GM19468 (cell line): ENCODE data around the gene SEL1L.
"Not testable (repeated sequence)": the region's sequence is repeated elsewhere in the genome, so short reads cannot be mapped to it uniquely, and the experiment has no call there.

Experiments used
- ATAC-seq: cut with Tn5 transposase; IDR thresholded peaks from one replicate; pipeline ENCODE4 v1.9.1; 2021; ENCODE audit warnings: mild to moderate bottlenecking, moderate library complexity, moderate number of reproducible peaks; ENCODE audit not compliant: unreplicated experiment; ENCODE audit errors: extremely low read depth

SEL1L gene

DNA sequence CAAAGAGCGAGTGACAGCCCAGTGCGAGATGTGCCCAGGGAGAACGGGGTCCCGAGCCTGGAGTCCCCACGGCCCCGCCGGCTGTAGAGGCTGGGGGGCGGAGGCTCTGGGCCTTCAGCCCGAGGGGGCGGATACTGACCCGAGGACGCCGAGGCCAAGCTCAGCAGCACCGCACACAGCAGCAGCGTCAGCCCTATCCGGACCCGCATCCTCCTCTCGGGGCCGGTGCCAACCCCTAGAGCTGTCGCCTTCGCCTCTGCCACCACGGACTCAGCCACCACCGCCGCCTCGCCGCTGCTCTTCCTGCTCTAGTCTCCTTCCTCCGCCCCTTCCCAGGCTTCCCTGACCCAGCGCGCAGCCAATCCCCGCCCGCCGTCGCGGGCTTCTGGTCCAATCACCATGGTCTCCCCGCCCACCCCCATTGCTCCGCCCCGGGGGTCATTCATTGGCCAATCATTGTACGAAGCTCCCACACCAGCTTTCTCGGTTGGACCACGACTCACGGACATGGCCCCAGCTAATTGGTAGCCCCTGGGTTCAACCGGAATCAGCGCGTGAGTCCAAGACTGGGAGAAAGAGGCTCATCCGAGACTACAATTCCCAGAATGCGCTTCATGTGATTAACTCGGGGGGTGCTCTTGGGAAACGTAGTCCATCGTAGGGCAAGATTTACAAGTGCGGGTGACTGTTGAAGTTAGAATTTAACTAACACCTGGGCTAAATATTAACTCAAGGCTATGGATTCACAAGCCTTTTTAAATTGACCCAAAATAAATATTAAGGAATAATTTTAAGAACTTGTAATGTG, at the start of gene SEL1L:
Gene SEL1L, minus strand, starts transcription at position 318 of the 808 bp plus-strand sequence. Its CDS starts 109 bp downstream, at position 209.
- peak; percentile 96 for ATAC-seq

DNA sequence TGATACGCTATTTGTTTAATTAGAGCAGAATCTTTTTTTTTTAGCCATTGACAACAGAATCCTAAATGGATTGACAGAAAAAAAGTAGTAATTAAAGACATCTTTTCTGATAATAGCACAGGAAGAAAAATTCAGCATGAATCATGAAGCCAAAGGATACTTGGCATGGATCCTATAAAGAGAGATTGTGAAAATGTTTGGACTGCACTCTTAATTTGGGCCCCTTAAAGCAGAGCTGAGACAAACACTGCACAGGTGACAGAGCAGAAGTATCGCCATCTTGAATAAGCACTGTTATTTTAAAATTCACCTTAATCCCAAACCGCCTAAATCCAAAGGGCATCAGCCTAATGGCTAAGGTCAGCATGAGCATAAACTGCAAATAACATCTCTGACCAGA, 48.8 kb upstream of the SEL1L start:
- ATAC-seq = no peak

DNA sequence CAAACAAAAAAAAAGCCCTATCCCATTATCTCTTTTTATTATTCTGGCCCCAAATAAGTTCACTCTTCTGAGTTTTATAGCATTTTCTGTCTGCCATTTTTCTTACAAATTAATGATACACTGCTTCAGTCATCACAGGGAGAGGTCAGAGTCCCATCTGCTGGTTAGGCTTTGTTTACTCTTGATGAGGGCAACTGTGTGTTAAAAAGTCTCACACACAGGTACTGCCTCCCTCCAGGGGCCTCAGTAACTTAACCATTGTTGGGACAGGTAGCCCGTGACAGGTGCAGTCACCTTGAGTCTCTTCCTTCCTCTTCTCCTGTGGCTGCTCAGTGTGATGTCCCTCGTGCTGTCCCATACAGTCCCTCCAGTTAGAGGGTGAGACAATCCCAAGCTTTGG, 45.5 kb upstream of the SEL1L start:
- ATAC-seq = no peak

DNA sequence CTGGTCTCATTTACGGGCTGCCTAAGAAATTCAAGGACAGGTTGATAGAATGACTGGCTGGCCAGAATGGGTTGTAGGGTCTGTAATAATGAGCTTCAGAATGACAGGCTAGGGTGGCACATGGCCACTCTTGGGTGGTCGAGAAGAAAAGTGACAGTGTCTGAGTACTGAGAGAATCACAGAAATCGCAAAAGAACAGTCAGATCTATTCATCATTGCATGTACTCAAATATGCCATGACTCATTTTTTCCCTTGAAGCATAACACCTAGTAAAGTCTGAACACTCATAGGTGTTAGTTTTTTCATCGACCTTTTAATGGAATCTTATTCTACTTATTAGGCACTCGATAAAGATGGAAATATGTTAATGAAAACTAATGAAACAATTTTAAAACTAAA, 37.8 kb upstream of the SEL1L start:
- no peak for ATAC-seq

DNA sequence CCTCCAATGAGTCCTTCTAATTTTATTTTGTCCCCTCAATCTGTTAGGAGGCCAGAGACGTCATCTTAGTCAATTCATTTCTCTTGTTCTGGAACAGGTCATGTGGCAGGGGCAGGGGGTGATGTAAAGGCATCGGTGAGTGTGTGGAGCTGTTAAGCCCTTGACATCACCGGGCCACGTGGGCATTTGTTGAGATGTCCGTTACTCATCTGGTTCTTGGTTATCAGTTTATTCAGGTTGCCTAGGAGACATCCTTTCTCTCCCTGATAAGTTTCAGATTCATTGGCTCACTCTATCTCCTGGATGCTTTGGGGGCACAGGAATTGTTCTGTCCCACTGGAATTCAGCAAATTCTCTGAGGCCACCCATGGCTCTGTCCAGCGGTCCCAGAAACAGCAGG, 33.6 kb upstream of the SEL1L start:
- ATAC-seq = no peak

DNA sequence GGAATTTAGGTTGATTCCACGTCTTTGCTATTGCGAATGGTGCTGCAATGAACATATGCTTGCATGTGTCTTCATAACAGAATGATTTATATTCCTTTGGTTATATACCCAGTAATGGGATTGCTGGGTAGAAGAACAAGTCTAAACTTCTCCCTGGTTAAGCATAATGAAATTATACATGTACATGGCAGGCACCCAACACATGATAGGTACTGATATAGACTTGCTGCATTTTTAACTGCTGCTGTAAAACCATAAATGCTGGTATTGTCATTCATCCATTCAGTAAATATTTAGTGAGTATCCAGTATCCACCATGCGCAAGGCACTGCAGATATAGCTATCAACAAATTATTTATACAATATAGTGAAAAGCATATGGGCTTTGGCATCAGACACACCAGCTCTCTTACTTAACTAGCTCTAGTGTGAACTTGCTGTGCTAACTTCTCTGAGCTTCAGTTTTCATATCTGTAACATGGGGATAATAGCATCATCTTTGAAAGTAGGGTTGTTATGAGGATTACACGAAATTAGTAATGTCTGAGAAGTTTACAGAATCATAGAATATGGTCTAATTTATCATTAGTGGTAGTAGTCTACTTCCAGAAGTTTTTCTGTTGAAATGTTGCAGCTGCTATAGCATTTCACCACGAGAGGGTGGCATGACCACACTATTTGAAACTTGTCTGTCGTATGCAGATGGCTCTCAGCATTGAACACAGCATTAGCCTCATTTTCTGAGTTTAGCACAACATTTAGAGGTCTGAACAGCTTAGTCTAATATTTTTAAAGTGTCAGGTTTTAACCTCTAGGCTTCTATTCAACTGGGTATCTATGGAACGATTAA, 32.0 kb upstream of the SEL1L start:
- ATAC-seq = no peak

DNA sequence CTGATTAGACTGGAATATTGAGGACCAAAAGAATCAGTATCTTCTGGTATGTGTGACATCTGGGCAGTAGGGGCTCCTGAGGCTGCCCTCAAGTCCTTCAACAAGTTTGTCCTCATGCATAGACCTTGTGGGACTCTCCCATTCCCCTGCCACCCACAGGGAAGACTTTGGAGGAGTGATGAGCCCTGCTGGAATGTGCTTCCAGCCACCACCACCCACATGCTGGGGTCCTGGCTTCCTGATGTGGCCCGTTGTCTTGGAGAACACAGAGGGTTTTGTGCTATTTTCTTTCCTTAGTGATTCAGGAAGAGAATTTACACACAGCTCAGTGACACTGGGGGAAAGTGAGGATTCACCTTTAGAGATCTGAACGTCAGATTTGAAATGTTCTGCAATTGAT, 29.2 kb upstream of the SEL1L start:
- no peak for ATAC-seq

DNA sequence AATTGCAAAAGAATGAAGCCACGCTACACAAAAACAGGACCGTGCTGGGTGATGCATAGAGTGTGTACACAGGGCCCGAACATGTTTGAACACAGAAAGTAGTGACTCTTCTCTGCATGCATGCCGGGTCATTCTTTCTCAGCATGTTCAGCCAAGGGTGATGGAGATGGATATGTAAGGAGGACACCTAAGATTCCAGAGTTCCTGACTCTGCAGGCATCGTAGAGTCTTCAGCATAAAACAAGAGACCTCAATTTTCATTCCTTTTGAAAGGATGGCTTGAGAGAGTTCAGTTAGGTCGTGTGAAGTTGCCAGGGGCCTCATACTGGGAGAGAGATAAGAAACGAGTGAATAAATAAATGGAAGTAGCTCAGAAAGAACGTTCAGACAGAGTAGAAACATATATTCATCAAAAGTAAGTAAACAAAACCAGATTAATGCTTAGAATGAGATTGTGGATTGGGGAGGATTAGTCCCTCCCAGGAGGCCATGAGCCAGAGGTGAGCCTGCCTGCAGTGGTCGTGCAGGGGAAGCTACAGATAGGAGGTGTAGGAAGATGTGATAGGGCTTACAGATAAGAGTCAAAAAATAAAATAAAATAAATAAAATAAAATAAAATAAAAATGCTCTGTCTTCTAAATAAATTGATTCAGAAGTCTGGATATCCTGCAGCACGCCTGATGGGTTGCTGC, 27.6 kb upstream of the SEL1L start:
- ATAC-seq = no peak

DNA sequence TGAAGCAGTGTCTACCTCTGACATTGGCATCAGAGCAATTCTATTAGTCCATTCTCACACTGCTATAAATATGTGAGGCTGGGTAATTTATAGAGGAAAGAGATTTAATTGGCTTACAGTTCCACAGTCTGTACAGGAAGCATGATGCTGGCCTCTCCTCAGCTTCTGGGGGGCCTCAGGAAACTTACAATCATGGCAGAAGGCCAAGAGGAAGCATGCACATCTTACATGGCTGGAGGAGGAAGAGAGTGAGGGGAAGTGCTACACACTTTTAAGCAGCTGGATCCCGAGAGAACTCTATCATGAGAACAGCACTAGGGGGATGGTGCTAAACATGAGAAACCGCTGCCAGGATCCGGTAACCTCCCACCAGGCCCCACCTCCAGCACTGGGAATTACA, 25.7 kb upstream of the SEL1L start:
- ATAC-seq = no peak

DNA sequence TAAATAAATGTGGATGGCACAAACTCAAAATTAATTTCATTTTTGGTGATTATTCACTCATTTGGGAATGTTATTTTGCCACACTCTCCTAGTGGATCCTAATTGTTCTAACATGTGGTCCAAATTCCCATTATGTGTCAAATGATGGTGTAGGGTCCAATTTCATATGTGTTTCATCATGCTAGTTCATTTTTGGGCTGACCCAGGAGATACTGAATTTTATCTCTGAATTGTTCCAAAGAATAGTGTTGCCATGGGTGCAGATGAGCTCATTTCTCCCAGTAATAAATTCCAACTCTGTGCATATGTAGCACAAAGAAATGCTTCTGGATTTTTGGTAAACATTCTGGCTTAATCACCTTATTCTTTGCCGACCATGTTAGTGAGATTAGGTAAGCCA, 23.5 kb upstream of the SEL1L start:
- no peak for ATAC-seq

DNA sequence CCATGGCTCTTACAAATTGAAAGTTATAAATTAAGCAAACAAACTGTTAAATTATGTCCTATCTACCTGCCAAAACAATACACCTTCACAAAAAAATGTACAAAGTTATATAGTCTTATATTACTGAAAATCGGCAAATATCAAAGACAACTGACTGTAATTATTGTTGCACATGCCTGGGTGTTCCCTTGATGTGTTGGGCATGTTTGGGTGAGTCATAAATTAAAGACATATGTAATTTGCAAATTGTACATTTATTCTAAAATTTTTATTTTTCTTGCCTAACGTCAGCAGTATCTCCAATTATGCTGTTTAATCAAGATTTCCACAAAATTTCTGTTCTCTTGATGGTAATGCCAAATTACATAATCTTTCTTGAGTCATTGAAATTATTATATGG, 22.0 kb upstream of the SEL1L start:
- no peak for ATAC-seq

DNA sequence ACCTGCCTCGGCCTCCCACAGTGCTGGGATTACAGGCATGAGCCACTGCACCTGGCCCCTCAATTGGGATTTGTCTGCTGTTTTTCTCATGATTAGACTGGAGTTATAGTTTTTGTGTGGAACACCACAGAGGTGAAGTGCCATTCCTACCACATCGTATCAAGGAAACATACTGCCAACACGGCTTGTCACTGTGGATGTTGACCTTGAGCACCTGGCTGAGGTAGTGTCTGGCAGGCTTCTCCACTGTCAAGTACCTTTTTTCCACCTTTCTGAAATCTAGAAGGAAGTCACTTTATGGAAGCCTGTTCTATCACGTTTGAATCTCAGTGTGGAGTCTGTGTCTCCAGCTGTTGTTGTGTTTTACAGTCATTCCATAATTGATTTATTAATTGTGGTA, 21.4 kb upstream of the SEL1L start:
- no peak for ATAC-seq

DNA sequence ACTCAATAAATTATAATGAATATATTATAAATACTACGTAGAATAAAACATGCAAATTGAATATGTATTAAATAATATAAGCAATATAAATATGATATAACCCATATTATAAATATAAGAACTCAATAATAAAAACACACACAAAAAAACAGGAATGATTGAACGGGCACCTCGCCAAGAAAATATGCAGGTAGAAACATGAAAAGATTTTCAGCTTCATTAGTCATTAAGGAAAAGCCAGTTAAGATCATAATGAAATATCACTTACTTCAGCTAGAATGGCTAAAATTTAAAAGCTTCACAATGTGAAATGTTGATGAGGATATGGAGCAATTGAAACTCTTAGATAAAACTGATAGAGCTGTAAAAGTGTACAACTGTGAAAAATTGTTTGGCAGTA, 17.8 kb upstream of the SEL1L start:
- ATAC-seq = no peak

DNA sequence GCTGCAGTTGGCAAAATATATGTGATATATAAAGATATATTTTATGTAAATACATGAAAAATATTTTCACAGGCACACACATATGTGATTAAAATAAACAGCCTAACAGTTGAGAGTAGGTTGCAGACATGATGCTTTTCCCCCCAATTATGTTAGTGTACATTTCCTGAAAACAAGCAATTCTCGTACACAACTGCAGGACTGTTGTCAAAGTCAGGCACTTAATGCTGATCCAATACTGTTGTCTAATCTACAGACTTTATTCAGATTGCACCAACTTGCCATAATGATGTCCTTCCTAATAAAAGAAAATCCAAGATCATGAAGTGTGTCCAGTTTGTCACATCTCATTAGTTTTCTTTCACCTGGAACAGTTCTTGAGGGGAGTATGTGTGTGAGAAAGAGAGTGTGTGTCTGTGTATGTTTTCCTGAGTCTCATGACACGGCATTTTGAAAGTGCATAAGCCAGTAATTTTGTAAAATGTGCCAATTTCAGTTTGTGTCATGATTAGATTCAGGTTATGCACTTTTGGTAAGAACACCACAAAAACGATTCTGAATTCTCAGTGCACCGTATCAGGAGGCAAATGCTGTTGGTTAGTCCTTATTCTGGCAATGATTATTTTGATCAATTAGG, 16.5 kb upstream of the SEL1L start:
- ATAC-seq = peak; percentile 81

DNA sequence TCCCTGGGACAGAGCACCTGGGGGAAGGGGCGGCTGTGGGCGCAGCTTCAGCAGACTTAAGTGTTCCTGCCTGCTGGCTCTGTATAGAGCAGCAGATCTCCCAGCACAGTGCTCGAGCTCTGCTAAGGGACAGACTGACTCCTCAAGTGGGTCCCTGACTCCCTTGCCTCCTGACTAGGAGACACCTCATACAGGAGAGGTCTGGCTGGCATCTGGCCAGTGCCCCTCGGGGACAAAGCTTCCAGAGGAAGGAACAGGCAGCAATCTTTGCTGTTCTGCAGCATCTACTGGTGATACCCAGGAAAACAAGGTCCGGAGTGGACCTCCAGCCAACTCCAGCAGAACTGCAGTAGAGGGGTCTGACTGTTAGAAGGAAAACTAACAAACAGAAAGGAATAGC, 7.6 kb upstream of the SEL1L start:
- not testable (repeated sequence) for ATAC-seq

DNA sequence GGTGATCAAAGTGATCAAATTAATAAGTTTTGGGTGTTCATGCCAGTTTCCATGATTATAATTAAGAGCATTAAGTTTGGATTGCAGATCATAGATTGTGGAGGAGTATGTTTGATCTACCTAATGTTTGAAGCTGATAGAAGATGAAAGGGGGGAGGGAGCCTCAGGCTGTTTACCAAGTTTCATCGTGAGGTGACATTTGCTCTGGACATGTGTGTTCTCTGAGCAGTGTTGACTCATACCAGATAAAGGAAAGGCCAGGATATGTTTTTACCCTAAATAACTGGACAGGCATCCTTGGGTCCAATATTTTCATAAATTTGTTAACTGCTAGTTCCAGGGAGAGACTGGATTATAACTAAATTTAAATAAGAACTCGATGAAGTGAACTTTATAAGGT, 3.5 kb upstream of the SEL1L start:
- ATAC-seq = no peak

DNA sequence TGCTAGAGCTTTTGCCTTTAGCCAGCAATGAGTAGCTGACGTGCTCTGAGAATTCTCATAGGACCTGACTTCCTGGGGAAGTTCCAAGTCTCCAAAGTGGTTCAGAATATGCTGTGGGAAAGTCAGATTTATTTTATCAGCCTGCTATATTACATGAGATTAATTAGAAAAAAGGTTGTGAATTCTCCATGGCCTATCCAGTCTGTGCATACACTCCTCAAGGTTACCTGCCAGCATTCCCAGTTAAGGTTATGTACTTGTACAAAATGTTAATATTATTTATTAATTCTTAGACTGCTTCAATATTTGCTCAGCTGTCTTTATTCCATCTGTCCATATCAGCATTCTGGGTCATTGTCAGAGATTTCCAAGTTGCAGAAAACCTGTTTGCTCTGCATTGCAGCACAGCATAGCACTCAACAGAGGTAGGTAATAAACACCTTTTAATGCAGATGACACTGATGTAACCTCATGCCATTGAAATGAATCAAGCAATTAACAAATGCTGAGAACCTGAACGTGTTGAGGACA, 2.7 kb upstream of the SEL1L start:
- ATAC-seq = no peak

DNA sequence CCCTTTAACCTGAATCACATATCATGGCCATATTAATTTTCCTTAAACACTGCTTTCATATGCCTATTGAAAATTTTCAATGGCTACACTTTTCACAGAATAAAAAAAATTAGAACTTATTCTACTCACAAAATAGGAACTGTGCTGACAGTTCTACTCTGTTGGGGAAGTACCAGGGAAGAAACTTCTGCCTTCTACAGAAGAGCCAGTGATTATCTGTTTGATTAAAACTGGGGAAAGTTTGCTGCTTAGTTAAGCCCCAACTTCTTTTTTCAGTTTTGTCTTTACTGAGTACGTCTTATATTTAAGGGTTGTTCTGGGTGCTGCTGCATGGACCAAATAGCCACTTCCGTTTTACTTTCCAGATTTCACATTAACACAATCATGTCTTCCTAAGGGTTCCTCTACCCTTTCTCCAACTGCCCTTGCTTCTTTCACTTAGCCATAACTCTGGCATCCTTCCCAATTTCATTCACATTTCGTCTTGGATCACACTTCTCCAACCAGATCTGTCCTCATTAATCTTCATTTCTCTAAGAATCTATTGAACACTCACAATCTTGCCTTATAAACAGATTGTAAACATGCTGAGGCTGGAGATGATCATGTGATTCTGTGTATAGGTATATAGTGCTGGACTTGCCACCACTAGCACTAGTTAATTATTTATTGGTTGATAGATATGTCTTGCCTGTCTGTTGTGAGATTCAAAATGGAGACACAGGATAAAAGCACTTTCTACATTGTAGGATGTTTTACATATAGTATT, 1.9 kb upstream of the SEL1L start:
- ATAC-seq = no peak

DNA sequence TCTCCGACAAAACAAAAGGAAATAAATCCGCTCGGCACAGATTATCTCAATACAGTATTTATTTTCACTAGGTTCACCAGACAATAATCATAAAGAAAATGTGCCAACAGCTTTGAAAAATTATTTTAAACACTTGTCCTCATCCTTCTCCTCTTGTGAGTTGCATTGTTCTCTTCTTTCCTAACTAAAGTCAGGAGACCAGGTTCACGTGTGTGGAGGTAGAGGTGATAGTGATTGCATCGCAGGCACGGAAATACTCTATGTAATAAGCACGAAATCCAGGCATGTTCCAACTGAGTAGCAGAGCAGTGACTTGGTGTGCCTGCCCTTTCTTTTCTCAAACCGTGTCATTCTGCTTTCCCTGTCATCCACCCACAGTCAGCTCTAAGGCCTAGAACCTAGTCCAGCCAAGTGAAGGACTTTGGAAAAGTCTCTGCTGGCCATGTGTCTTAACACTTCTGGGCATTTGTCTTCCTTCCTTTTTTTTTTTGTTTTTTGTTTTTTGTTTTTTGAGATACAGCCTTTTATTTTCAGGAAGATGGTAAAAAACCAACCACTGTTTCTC, 939 bp upstream of the SEL1L start:
- ATAC-seq = no peak
